Measurements from ENCODE around the gene RAX2.

DNA sequence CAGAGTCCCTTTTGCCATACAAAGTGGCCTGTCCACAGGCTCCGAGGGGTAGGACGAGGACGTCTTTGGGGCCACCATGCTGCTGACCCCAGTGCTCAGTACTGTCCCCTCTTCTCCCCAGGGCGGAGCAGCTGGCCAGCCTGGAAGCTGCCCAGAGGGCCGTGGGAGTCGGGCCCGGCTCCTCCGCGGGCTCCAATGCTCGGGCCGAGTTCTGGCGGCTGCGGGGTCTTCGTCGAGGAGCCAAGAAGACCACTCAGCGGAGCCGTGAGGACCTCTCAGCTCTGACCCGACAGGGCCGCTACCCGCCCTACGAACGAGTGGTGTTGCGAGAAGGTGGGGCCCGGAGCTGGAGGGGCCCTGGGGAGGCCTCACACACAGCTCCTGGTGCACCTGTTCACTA is 31.6 kb downstream of the RAX2 start:
- TF ChIP-seq, protein P1, sequence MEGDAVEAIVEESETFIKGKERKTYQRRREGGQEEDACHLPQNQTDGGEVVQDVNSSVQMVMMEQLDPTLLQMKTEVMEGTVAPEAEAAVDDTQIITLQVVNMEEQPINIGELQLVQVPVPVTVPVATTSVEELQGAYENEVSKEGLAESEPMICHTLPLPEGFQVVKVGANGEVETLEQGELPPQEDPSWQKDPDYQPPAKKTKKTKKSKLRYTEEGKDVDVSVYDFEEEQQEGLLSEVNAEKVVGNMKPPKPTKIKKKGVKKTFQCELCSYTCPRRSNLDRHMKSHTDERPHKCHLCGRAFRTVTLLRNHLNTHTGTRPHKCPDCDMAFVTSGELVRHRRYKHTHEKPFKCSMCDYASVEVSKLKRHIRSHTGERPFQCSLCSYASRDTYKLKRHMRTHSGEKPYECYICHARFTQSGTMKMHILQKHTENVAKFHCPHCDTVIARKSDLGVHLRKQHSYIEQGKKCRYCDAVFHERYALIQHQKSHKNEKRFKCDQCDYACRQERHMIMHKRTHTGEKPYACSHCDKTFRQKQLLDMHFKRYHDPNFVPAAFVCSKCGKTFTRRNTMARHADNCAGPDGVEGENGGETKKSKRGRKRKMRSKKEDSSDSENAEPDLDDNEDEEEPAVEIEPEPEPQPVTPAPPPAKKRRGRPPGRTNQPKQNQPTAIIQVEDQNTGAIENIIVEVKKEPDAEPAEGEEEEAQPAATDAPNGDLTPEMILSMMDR (IDR thresholded peaks at IDR 0.05 in 2 of 3, conservative IDR thresholded peaks at IDR 0.05 in 1 of 3; ENCODE audit: borderline replicate concordance in 1 of 3, insufficient read depth in 1 of 3, low read depth in 2 of 3, low read length in 2 of 3) = no peak
- TF ChIP-seq POLR2AphosphoS5 (IDR thresholded peaks at IDR 0.05; ENCODE audit: low read depth, low read length) = no peak
- TF ChIP-seq, protein P2, sequence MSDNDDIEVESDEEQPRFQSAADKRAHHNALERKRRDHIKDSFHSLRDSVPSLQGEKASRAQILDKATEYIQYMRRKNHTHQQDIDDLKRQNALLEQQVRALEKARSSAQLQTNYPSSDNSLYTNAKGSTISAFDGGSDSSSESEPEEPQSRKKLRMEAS (IDR thresholded peaks at IDR 0.05) = no peak
- no peak for TF ChIP-seq CEBPB (IDR thresholded peaks at IDR 0.05; ENCODE audit: low read depth)
- no peak for TF ChIP-seq ZNF274 (IDR thresholded peaks at IDR 0.05; ENCODE audit: low read depth, low read length)
- TF ChIP-seq RAD21 (IDR thresholded peaks at IDR 0.05; ENCODE audit: low read depth) = no peak
- no peak for TF ChIP-seq EZH2phosphoT487 (IDR thresholded peaks at IDR 0.05; ENCODE audit: borderline replicate concordance)
- TF ChIP-seq POLR2A (IDR thresholded peaks at IDR 0.05; ENCODE audit: borderline replicate concordance, extremely low read depth, insufficient read depth, insufficient read length) = no peak
- TF ChIP-seq EZH2 (IDR thresholded peaks at IDR 0.05) = no peak
- TF ChIP-seq, protein P3, sequence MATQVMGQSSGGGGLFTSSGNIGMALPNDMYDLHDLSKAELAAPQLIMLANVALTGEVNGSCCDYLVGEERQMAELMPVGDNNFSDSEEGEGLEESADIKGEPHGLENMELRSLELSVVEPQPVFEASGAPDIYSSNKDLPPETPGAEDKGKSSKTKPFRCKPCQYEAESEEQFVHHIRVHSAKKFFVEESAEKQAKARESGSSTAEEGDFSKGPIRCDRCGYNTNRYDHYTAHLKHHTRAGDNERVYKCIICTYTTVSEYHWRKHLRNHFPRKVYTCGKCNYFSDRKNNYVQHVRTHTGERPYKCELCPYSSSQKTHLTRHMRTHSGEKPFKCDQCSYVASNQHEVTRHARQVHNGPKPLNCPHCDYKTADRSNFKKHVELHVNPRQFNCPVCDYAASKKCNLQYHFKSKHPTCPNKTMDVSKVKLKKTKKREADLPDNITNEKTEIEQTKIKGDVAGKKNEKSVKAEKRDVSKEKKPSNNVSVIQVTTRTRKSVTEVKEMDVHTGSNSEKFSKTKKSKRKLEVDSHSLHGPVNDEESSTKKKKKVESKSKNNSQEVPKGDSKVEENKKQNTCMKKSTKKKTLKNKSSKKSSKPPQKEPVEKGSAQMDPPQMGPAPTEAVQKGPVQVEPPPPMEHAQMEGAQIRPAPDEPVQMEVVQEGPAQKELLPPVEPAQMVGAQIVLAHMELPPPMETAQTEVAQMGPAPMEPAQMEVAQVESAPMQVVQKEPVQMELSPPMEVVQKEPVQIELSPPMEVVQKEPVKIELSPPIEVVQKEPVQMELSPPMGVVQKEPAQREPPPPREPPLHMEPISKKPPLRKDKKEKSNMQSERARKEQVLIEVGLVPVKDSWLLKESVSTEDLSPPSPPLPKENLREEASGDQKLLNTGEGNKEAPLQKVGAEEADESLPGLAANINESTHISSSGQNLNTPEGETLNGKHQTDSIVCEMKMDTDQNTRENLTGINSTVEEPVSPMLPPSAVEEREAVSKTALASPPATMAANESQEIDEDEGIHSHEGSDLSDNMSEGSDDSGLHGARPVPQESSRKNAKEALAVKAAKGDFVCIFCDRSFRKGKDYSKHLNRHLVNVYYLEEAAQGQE (IDR thresholded peaks at IDR 0.05; ENCODE audit: low read depth) = no peak

Data from HCT116 (cell line).